ENCODE data around the gene CLRN1. TPM values are rescaled to one million over a fixed set of nuclear protein-coding genes. Genes with fewer than 3 reads are reported as not detected.

CLRN1 gene
- total RNA-seq, 1 donor from 2014 or later, result not detected

- no peak for TF ChIP-seq CTCF (IDR thresholded peaks at IDR 0.05; ENCODE audit: insufficient read depth, low read length, poor library complexity, severe bottlenecking)
- no peaks in the 10 kb centered on the region for H3K36me3 ChIP-seq (ENCODE audit: control insufficient read depth, insufficient read depth, low read length)
- no peak for DNase-seq (ENCODE audit: low read depth)
- peaks cover 2% of the 10 kb centered on the region for H3K27me3 ChIP-seq (ENCODE audit: control insufficient read depth, insufficient read depth, low read length)
- H3K4me3 ChIP-seq (ENCODE audit: low read depth, low read length), result no peak overlapping the region
These were observed 54.6 kb downstream of the CLRN1 start for GRCh38 chr3:150917951-150918350.

GRCh38 chr3:150913133-150913922, 59.2 kb downstream of the CLRN1 start:
- TF ChIP-seq CTCF (IDR thresholded peaks at IDR 0.05; ENCODE audit: insufficient read depth, low read length, poor library complexity, severe bottlenecking), result no peak
- no peak overlapping the region for H3K4me3 ChIP-seq (ENCODE audit: low read depth, low read length)
- H3K27me3 ChIP-seq (ENCODE audit: control insufficient read depth, insufficient read depth, low read length), result peaks cover 2% of the 10 kb centered on the region
- no peaks in the 10 kb centered on the region for H3K36me3 ChIP-seq (ENCODE audit: control insufficient read depth, insufficient read depth, low read length)
- DNase-seq (ENCODE audit: low read depth), result no peak

GRCh38 chr3:150912501-150912900, 60.0 kb downstream of the CLRN1 start:
- no peak for DNase-seq (ENCODE audit: low read depth)
- no peak for TF ChIP-seq CTCF (IDR thresholded peaks at IDR 0.05; ENCODE audit: insufficient read depth, low read length, poor library complexity, severe bottlenecking)
- Histone ChIP-seq H3K36me3 (ENCODE audit: control insufficient read depth, insufficient read depth, low read length) (no peaks in the 10 kb centered on the region), H3K27me3 (ENCODE audit: control insufficient read depth, insufficient read depth, low read length) (peaks cover 5% of the 10 kb centered on the region), H3K4me3 (ENCODE audit: low read depth, low read length) (no peak overlapping the region)

GRCh38 chr3:150911771-150912170, 60.8 kb downstream of the CLRN1 start:
- no peaks in the 10 kb centered on the region for H3K36me3 ChIP-seq (ENCODE audit: control insufficient read depth, insufficient read depth, low read length)
- peaks cover 5% of the 10 kb centered on the region for H3K27me3 ChIP-seq (ENCODE audit: control insufficient read depth, insufficient read depth, low read length)

GRCh38 chr3:150906461-150906860, 66.1 kb downstream of the CLRN1 start:
- H3K4me3 ChIP-seq (ENCODE audit: low read depth, low read length), result no peak overlapping the region
- no peaks in the 10 kb centered on the region for H3K36me3 ChIP-seq (ENCODE audit: control insufficient read depth, insufficient read depth, low read length)
- no peak for DNase-seq (ENCODE audit: low read depth)
- peaks cover 9% of the 10 kb centered on the region for H3K27me3 ChIP-seq (ENCODE audit: control insufficient read depth, insufficient read depth, low read length)
- no peak for TF ChIP-seq CTCF (IDR thresholded peaks at IDR 0.05; ENCODE audit: insufficient read depth, low read length, poor library complexity, severe bottlenecking)

More at GRCh38 chr3:150911771-150912170, 60.8 kb downstream of the CLRN1 start:
- H3K4me3 ChIP-seq (ENCODE audit: low read depth, low read length), result no peak overlapping the region
- no peak for TF ChIP-seq CTCF (IDR thresholded peaks at IDR 0.05; ENCODE audit: insufficient read depth, low read length, poor library complexity, severe bottlenecking)
- no peak for DNase-seq (ENCODE audit: low read depth)

- TF ChIP-seq CTCF (IDR thresholded peaks at IDR 0.05; ENCODE audit: insufficient read depth, low read length, poor library complexity, severe bottlenecking), result no peak
- no peak overlapping the region for H3K4me3 ChIP-seq (ENCODE audit: low read depth, low read length)
- H3K36me3 ChIP-seq (ENCODE audit: control insufficient read depth, insufficient read depth, low read length), result no peaks in the 10 kb centered on the region
- H3K27me3 ChIP-seq (ENCODE audit: control insufficient read depth, insufficient read depth, low read length), result peaks cover 9% of the 10 kb centered on the region
- no peak for DNase-seq (ENCODE audit: low read depth)
These were observed 66.8 kb downstream of the CLRN1 start for GRCh38 chr3:150905746-150906145.
